Spleen (tissue), 11 donors: ENCODE measurements around the gene VSNL1. TPM values are rescaled to one million over a fixed set of nuclear protein-coding genes. Genes with fewer than 3 reads are reported as not detected.

ENCODE experiments used
- DNase-seq: peaks from one replicate; pipeline ENCODE4 v3.0.0-alpha.2; 2020
- H3K27ac ChIP-seq, 8 donors: fragments of 200-600 bp; sonication (generic) in 7 of 8; 1 replicate in 4 of 8; 2 replicates in 4 of 8; pipeline versions ENCODE4 v1.5.0 to v1.8.0; 2016 to 2021; ENCODE audit warnings: inconsistent platforms in 4 of 8, mild to moderate bottlenecking in 4 of 8, moderate library complexity in 1 of 8
- H3K27me3 ChIP-seq, 7 donors: fragments of 200-600 bp; sonication (generic) in 6 of 7; replicated peaks in 1 of 7; 1 replicate in 4 of 7; 2 replicates in 3 of 7; pipeline versions ENCODE4 v1.5.0 to v1.8.0; 2016 to 2021; ENCODE audit warnings: inconsistent platforms in 3 of 7, mild to moderate bottlenecking in 1 of 7
- H3K36me3 ChIP-seq, 6 donors: fragments of 200-600 bp; sonication (generic) in 5 of 6; 1 replicate in 4 of 6; 2 replicates in 2 of 6; pipeline versions ENCODE4 v1.5.0 to v1.8.0; 2016 to 2021; ENCODE audit warnings: inconsistent platforms in 2 of 6
- H3K4me1 ChIP-seq, 6 donors: fragments of 200-600 bp; sonication (generic) in 5 of 6; 1 replicate in 3 of 6; 2 replicates in 3 of 6; pipeline versions ENCODE4 v1.5.0 to v1.8.0; 2016 to 2021; ENCODE audit warnings: inconsistent platforms in 3 of 6
- H3K4me3 ChIP-seq, 8 donors: fragments of 200-600 bp; sonication (generic) in 7 of 8; 1 replicate in 4 of 8; 2 replicates in 4 of 8; pipeline versions ENCODE4 v1.5.0 to v1.8.0; 2016 to 2021; ENCODE audit warnings: inconsistent platforms in 4 of 8, mild to moderate bottlenecking in 4 of 8, moderate library complexity in 2 of 8
- H3K9me3 ChIP-seq, 8 donors: fragments of 200-600 bp; sonication (generic) in 7 of 8; 1 replicate in 4 of 8; 2 replicates in 4 of 8; pipeline versions ENCODE4 v1.5.0 to v1.8.0; 2016 to 2021; ENCODE audit warnings: inconsistent platforms in 4 of 8
- CTCF ChIP-seq, 11 experiments: fragments of 200-600 bp in 7 of 11; fragments of 450-650 bp in 4 of 11; sonication (generic) in 4 of 11; IDR thresholded peaks in 8 of 11; conservative IDR thresholded peaks in 3 of 11; 1 replicate in 7 of 11; 2 replicates in 4 of 11; pipeline versions ENCODE4 v1.4.0 to v1.8.0; 2016 to 2021; ENCODE audit warnings: antibody characterized with exemption in 11 of 11, inconsistent platforms in 4 of 11, mild to moderate bottlenecking in 1 of 11
- POLR2A ChIP-seq, 3 donors: fragments of 450-650 bp; IDR thresholded peaks; one replicate each; pipeline ENCODE4 v1.5.1; 2017; ENCODE audit warnings: antibody characterized with exemption in 3 of 3, mild to moderate bottlenecking in 1 of 3
- POLR2AphosphoS5 ChIP-seq, 3 donors: sonication (generic); formaldehyde crosslinking; IDR thresholded peaks; one replicate each; pipeline ENCODE4 v1.5.1; 2017; ENCODE audit warnings: antibody characterized with exemption in 3 of 3
- WGBS, 5 donors: extraction: QIAGEN DNeasy Blood & Tissue Kit in 3 of 5; methylation state at CpG; one replicate each; pipeline versions ENCODE4 v1.1.5 to v1.1.7; 2013 to 2018; 5-methylcytosine and 5-hydroxymethylcytosine counted together
- intact Hi-C: fragments of 100-400 bp; cut with DNase I; formaldehyde crosslinking; loops from one replicate; pipeline ENCODE4 v1.15.0; 2023; ENCODE audit warnings: low total_unique reads
- polyA plus RNA-seq, 3 donors: library from polyadenylated mRNA; stranded (reverse); fragments of 200-250 nt; gene quantifications; one replicate each; pipeline ENCODE4 v1.2.1, GENCODE V29; 2013
- total RNA-seq, 7 donors: library from RNA; depleted of rRNA in 3 of 7; stranded (reverse); fragments of >200 nt in 3 of 7; fragmentation: NEBNext Ultra II Directional in 4 of 7; extraction: Animal tissue kit (Norgen Biotek cat#: 25700) in 4 of 7; gene quantifications; one replicate each; pipeline versions ENCODE4 v1.1.0 to v1.2.1, GENCODE V29; 2016 to 2021
- donor health status: healthy with polysubstance abuse.
- donor health status: DM: no; HTN: no; CAD: no; lungs with moderate emphysema.
- donor health status: DM: no; HTN: no; CAD: no.
- donor health status: Bipolar disorder and iron deficiency.
- donor health status: healthy.
- donor health status: DM: no; HTN: no; CAD: no.
- donor health status: DM: yes; HTN: yes; CAD: no.

VSNL1 gene
- total and polyA plus RNA-seq, 10 donors: 0.06 to 0.16 TPM; not detected in 8

GRCh38 chr2:17660219-17660618, 119.7 kb downstream of the VSNL1 start:
- peaks cover 0 to 74% (median 19%) of the 10 kb centered on the region in 6 donors for H3K36me3 ChIP-seq
- no peak overlapping the region for H3K4me3 ChIP-seq
- no peaks in the 10 kb centered on the region for H3K9me3 ChIP-seq
- WGBS, 5 donors: 73 to 95% (median 87%) methylated on average over 4 of the region's 4 CpGs
- no peaks in the 10 kb centered on the region for H3K4me1 ChIP-seq
- TF ChIP-seq CTCF (IDR thresholded peaks at IDR 0.05 in 8 of 11, conservative IDR thresholded peaks at IDR 0.05 in 3 of 11) (no peak), POLR2AphosphoS5 (IDR thresholded peaks at IDR 0.05) (no peak), POLR2A (IDR thresholded peaks at IDR 0.05) (no peak)
- no peak overlapping the region for H3K27ac ChIP-seq
- no peak for DNase-seq
- no peaks in the 10 kb centered on the region for H3K27me3 ChIP-seq
- intact Hi-C loops: no loop called here

GRCh38 chr2:17661460-17661859, 121.0 kb downstream of the VSNL1 start:
- no peaks in the 10 kb centered on the region for H3K4me1 ChIP-seq
- H3K9me3 ChIP-seq: no peaks in the 10 kb centered on the region
- peaks cover 0 to 86% (median 31%) of the 10 kb centered on the region in 6 donors for H3K36me3 ChIP-seq
- no peaks in the 10 kb centered on the region for H3K27me3 ChIP-seq
- 94 to 100% (median 97%) methylated on average over 1 of the region's 1 CpG for WGBS, 5 donors
- intact Hi-C loops: no loop called here
- no peak overlapping the region for H3K27ac ChIP-seq
- TF ChIP-seq CTCF (IDR thresholded peaks at IDR 0.05 in 8 of 11, conservative IDR thresholded peaks at IDR 0.05 in 3 of 11): no peak
- TF ChIP-seq POLR2AphosphoS5 (IDR thresholded peaks at IDR 0.05): no peak
- no peak for TF ChIP-seq POLR2A (IDR thresholded peaks at IDR 0.05)
- no peak for DNase-seq
- no peak overlapping the region for H3K4me3 ChIP-seq

GRCh38 chr2:17662723-17663122, 122.2 kb downstream of the VSNL1 start:
- intact Hi-C loops: no loop called here
- no peak for DNase-seq
- 90 to 97% (median 97%) methylated on average over 1 of the region's 1 CpG for WGBS, 5 donors
- Histone ChIP-seq H3K4me1 (no peaks in the 10 kb centered on the region), H3K27me3 (no peaks in the 10 kb centered on the region), H3K27ac (no peak overlapping the region), H3K9me3 (no peaks in the 10 kb centered on the region), H3K36me3 (peaks cover 0 to 95% (median 38%) of the 10 kb centered on the region in 6 donors), H3K4me3 (no peak overlapping the region)
- TF ChIP-seq POLR2AphosphoS5 (IDR thresholded peaks at IDR 0.05) (no peak), POLR2A (IDR thresholded peaks at IDR 0.05) (no peak), CTCF (IDR thresholded peaks at IDR 0.05 in 8 of 11, conservative IDR thresholded peaks at IDR 0.05 in 3 of 11) (no peak)

GRCh38 chr2:17664534-17664933, 124.0 kb downstream of the VSNL1 start:
- intact Hi-C loops: no loop called here
- WGBS, 5 donors: 92 to 100% (median 97%) methylated on average over 1 of the region's 1 CpG
- no peak overlapping the region for H3K27ac ChIP-seq
- TF ChIP-seq POLR2AphosphoS5 (IDR thresholded peaks at IDR 0.05) (no peak), POLR2A (IDR thresholded peaks at IDR 0.05) (no peak), CTCF (IDR thresholded peaks at IDR 0.05 in 8 of 11, conservative IDR thresholded peaks at IDR 0.05 in 3 of 11) (no peak)
- H3K9me3 ChIP-seq: no peaks in the 10 kb centered on the region
- no peak for DNase-seq
- H3K36me3 ChIP-seq: peaks cover 0 to 99% (median 55%) of the 10 kb centered on the region in 6 donors
- no peaks in the 10 kb centered on the region for H3K27me3 ChIP-seq
- H3K4me3 ChIP-seq: no peak overlapping the region
- H3K4me1 ChIP-seq: no peaks in the 10 kb centered on the region
